Testis (tissue), 2 donors: ENCODE results near the gene SH2D6.

Experiments used
- POLR2A ChIP-seq: fragments of 450-650 bp; IDR thresholded peaks from one replicate; pipeline ENCODE4 v1.6.1; 2017; ENCODE audit warnings: antibody characterized with exemption, mild to moderate bottlenecking, moderate library complexity
- TF ChIP-seq, protein P1 (sequence below), 3 experiments: fragments of 450-650 bp in 2 of 3; fragments of 200-600 bp in 1 of 3; sonication (generic) in 1 of 3; IDR thresholded peaks; one replicate each; pipeline ENCODE4 v1.5.1; 2016 to 2019; ENCODE audit warnings: antibody characterized with exemption in 3 of 3, mild to moderate bottlenecking in 2 of 3, moderate library complexity in 1 of 3

DNA sequence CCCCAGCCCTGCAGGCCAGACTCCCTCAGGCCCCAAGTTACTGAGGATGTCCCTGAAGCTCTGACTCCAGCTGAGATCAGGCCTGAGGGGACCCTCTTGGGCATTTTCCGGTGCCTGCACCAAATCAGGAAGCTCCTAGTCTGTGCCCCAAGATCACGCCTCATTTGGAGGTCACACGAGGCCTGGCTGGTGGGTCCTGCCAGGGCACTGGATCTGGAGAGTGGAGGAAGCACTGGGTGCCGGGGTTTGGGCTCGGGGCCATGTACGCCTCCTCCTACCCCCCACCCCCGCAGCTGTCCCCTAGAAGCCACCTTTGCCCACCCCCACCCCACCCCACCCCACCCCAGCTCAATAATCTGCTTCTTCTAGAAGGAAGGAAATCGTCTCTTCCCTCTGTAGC, 16.2 kb downstream of the SH2D6 start:
- TF ChIP-seq, protein P1, sequence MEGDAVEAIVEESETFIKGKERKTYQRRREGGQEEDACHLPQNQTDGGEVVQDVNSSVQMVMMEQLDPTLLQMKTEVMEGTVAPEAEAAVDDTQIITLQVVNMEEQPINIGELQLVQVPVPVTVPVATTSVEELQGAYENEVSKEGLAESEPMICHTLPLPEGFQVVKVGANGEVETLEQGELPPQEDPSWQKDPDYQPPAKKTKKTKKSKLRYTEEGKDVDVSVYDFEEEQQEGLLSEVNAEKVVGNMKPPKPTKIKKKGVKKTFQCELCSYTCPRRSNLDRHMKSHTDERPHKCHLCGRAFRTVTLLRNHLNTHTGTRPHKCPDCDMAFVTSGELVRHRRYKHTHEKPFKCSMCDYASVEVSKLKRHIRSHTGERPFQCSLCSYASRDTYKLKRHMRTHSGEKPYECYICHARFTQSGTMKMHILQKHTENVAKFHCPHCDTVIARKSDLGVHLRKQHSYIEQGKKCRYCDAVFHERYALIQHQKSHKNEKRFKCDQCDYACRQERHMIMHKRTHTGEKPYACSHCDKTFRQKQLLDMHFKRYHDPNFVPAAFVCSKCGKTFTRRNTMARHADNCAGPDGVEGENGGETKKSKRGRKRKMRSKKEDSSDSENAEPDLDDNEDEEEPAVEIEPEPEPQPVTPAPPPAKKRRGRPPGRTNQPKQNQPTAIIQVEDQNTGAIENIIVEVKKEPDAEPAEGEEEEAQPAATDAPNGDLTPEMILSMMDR (IDR thresholded peaks at IDR 0.05) = no peak
- TF ChIP-seq POLR2A = no peak
